HEK293 (cell line): ENCODE results near the gene NRTN.

ENCODE experiments used
- CTCF ChIP-seq: fragments of 450-650 bp; formaldehyde crosslinking; IDR thresholded peaks from 2 replicates; pipeline ENCODE4 v1.5.1; 2016; ENCODE audit warnings: missing biosample characterization, missing genetic modification characterization
- ELK4 ChIP-seq: IDR thresholded peaks from 2 replicates; pipeline ENCODE4 v1.6.1; 2011; ENCODE audit warnings: mild to moderate bottlenecking, low read depth, low read length, borderline replicate concordance
- REST ChIP-seq: fragments of 450-650 bp; formaldehyde crosslinking; IDR thresholded peaks from 2 replicates; pipeline ENCODE4 v1.5.1; 2016; ENCODE audit warnings: missing biosample characterization, missing genetic modification characterization
- ZBTB17 ChIP-seq: fragments of 450-650 bp; formaldehyde crosslinking; IDR thresholded peaks from 2 replicates; pipeline ENCODE4 v1.5.1; 2016; ENCODE audit warnings: missing biosample characterization, missing genetic modification characterization
- ZNF133 ChIP-seq: fragments of 450-650 bp; formaldehyde crosslinking; IDR thresholded peaks from 2 replicates; pipeline ENCODE4 v1.5.1; 2016; ENCODE audit warnings: missing biosample characterization, missing genetic modification characterization
- ZNF140 ChIP-seq: fragments of 450-650 bp; formaldehyde crosslinking; IDR thresholded peaks from 2 replicates; pipeline ENCODE4 v1.5.1; 2016; ENCODE audit warnings: missing biosample characterization, missing genetic modification characterization
- ZNF324 ChIP-seq: fragments of 450-650 bp; formaldehyde crosslinking; IDR thresholded peaks from 2 replicates; pipeline ENCODE4 v1.5.1; 2016; ENCODE audit warnings: missing biosample characterization, missing genetic modification characterization
- ZNF639 ChIP-seq: fragments of 450-650 bp; formaldehyde crosslinking; IDR thresholded peaks from 2 replicates; pipeline ENCODE4 v1.5.1; 2016; ENCODE audit warnings: missing biosample characterization, missing genetic modification characterization

GRCh38 chr19:5785423-5785822 is 19.4 kb upstream of the NRTN start:
- no peak for TF ChIP-seq ZNF140
- TF ChIP-seq REST (tag by site-specific recombination) = no peak
- no peak for TF ChIP-seq CTCF (tag by site-specific recombination)
- TF ChIP-seq ZNF133 (tag by site-specific recombination) = no peak
- TF ChIP-seq ZNF639 (tag by site-specific recombination) = no peak
- no peak for TF ChIP-seq ZBTB17 (tag by site-specific recombination)
- TF ChIP-seq ELK4 = no peak
- TF ChIP-seq ZNF324 (tag by site-specific recombination) = no peak
